ENCODE data around the gene COQ10B.
A peak's percentile ranks its signal among the peaks of the same experiment; 100 is the strongest.
"Not testable (repeated sequence)": the region's sequence is repeated elsewhere in the genome, so short reads cannot be mapped to it uniquely, and the experiment has no call there.

Gene COQ10B

DNA sequence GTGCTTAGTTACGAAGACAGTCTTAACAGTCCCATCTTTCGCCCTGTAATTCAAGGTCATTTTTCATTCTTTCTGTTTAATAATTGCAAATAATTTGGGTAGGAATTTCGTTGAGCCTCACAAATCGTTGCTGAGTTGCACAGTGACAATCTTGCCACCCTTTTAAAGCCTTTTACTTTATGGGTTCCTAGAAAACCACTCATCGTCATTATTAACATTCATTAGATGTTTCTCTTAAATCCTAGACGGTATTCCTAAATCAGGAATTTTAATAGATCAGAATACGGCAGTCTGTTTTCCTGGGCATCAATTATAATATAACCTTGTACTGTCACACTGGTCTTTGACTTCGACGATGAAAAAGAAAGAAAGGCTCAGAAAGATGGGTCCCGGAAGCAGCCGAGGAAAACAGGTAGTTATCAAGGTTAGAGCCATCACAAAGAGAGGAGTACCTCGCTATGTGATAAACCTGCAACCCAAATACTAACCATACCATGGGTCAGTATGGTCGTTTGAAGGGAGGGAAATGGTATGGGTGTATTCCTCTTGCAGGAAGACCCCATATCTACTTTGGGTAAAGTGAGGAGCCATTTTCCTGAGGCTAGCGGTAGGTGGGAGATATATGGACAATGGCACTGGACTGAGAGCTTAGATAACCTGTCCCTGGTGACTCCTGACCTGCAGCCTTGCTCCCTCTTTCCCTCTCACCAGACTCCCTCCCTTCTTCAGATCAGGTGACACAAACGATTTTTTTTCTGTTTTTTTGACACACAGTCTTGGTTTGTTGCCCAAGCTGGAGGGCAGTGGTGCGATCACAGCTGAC, 17.5 kb upstream of the COQ10B start:
- Mint-ChIP-seq H3K36me3 (peaks cover 39% of the 10 kb centered on the region), H3K27ac (peak overlapping the region; percentile 99), H3K9me3 (no peaks in the 10 kb centered on the region), H3K4me3 (peak overlapping the region; percentile 87), H3K4me1 (peaks cover 42% of the 10 kb centered on the region)
- ATAC-seq (no peak), DNase-seq (ENCODE audit: low spot score in 2 of 2) (no peak)

- Mint-ChIP-seq H3K4me3 (no peak overlapping the region), H3K36me3 (peaks cover 25% of the 10 kb centered on the region), H3K9me3 (no peaks in the 10 kb centered on the region), H3K27ac (no peak overlapping the region), H3K4me1 (peaks cover 26% of the 10 kb centered on the region)
- DNase-seq (ENCODE audit: low spot score in 2 of 2) (no peak), ATAC-seq (no peak)
Observed at GRCh38 chr2:197437380-197437779, 16.0 kb upstream of the COQ10B start.

GRCh38 chr2:197442857-197443256, 10.5 kb upstream of the COQ10B start:
- H3K36me3 Mint-ChIP-seq, result no peaks in the 10 kb centered on the region
- H3K27ac Mint-ChIP-seq, result no peak overlapping the region
- no peaks in the 10 kb centered on the region for H3K4me1 Mint-ChIP-seq
- no peak overlapping the region for H3K4me3 Mint-ChIP-seq
- no peak for DNase-seq (ENCODE audit: low spot score in 2 of 2)
- no peak for ATAC-seq
- no peaks in the 10 kb centered on the region for H3K9me3 Mint-ChIP-seq

DNA sequence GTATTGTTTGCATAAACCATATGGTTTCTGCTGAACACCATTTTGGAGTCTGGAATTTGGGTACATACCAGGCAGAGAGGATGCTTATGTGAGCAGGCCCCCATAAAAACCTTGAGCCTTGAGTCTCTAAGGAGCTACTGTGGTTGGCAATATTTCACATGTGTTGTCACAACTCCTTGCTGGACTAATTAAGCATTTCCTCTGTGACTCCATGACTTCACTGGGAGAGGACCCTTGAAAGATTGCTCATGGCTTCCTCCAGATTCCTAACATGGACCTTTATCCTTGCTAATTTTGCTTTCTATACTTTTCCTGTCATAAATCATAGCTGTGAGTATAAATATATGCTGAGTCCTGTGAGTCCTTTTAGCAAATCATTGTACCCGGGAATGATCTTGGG, 7.6 kb upstream of the COQ10B start:
- DNase-seq (ENCODE audit: low spot score in 2 of 2), result no peak
- no peaks in the 10 kb centered on the region for H3K9me3 Mint-ChIP-seq
- no peak for ATAC-seq
- H3K27ac Mint-ChIP-seq, result no peak overlapping the region
- no peaks in the 10 kb centered on the region for H3K36me3 Mint-ChIP-seq
- no peak overlapping the region for H3K4me3 Mint-ChIP-seq
- H3K4me1 Mint-ChIP-seq, result no peaks in the 10 kb centered on the region

- no peak for DNase-seq (ENCODE audit: low spot score in 2 of 2)
- Mint-ChIP-seq H3K4me3 (no peak overlapping the region), H3K36me3 (no peaks in the 10 kb centered on the region), H3K27ac (no peak overlapping the region), H3K9me3 (no peaks in the 10 kb centered on the region), H3K4me1 (no peaks in the 10 kb centered on the region)
- ATAC-seq, result no peak
Observed at GRCh38 chr2:197446844-197447243, 6.5 kb upstream of the COQ10B start.

GRCh38 chr2:197450465-197450864, 2.9 kb upstream of the COQ10B start:
- Mint-ChIP-seq H3K36me3 (peaks cover 20% of the 10 kb centered on the region), H3K4me3 (no peak overlapping the region), H3K4me1 (peaks cover 23% of the 10 kb centered on the region), H3K9me3 (no peaks in the 10 kb centered on the region), H3K27ac (no peak overlapping the region)
- DNase-seq (ENCODE audit: low spot score in 2 of 2) (no peak), ATAC-seq (no peak)

DNA sequence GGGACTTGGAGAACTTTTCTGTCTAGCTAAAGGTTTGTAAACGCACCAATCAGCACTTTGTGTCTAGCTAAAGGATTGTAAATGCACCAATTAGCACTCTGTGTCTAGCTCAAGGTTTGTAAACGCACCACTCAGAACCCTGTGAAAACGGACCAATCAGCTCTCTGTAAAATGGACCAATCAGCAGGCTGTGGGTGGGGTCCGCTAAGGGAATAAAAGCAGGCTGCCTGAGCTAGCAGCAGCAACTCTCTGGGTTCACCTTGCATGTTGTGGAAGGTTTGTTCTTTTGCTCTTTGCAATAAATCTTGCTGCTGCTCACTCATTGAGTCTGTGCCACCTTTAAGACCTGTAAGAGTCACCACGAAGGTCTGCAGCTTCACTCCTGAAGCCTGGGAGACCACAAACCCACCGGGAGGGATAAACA, 2.4 kb upstream of the COQ10B start:
- not testable (repeated sequence) for DNase-seq (ENCODE audit: low spot score in 2 of 2); H3K9me3 Mint-ChIP-seq; H3K27ac Mint-ChIP-seq; H3K4me3 Mint-ChIP-seq; ATAC-seq
- peaks cover 25% of the 10 kb centered on the region for H3K36me3 Mint-ChIP-seq
- H3K4me1 Mint-ChIP-seq, result peaks cover 28% of the 10 kb centered on the region

GRCh38 chr2:197452754-197453122, 614 bp upstream of the COQ10B start:
- peaks cover 41% of the 10 kb centered on the region for H3K4me1 Mint-ChIP-seq
- H3K9me3 Mint-ChIP-seq, result no peaks in the 10 kb centered on the region
- DNase-seq (ENCODE audit: low spot score in 2 of 2) (no peak), ATAC-seq (no peak)
- H3K27ac Mint-ChIP-seq, result peak overlapping the region; percentile 100
- peaks cover 29% of the 10 kb centered on the region for H3K36me3 Mint-ChIP-seq
- H3K4me3 Mint-ChIP-seq, result peak overlapping the region; percentile 97

DNA sequence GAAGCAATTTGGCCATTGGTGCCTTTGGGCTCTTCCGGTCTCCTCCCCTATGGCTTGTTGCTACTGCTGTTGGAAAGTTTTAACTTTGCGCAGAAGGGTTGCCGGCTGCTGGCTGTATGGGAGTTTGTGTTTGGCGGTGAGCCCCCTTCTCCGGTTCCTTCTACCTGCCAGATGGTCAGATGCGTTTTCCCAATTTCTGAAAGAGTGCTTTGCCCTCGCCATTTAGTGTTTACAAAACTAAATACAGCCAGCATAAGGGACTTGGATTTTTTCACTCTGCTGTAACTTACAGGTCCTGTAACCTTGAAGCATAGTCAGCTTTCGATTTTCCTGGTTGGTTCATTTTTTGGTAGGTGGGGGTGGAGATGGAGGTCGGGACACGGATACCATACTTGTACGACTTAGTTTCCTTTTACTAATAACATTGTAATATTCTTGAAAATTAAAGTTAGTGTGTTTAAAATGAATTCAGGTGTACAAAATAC, 604 bp downstream of the COQ10B start:
- Mint-ChIP-seq H3K4me1 (peaks cover 53% of the 10 kb centered on the region), H3K9me3 (no peaks in the 10 kb centered on the region), H3K27ac (peak overlapping the region; percentile 100), H3K4me3 (peak overlapping the region; percentile 97), H3K36me3 (peaks cover 34% of the 10 kb centered on the region)
- ATAC-seq (peak; percentile 80), DNase-seq (ENCODE audit: low spot score in 2 of 2) (no peak)

DNA sequence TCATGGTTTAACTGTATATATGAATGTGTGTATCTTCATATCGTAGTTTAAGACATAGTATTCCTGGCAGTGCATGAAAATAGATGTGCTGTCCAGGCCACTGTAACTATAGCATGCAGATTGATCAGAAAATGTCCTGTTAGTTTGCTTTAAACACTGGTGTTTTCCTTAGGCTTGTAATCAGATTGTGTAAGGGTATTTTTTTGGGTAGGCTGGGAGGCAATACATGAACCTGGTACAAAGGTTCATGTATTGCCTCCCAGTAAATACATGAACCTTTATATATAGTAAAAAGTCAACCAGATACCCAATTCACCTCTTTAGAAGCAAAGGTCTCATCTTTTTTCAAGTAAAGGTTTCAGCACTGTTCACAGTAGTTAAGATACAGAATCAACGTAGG, 1.6 kb downstream of the COQ10B start:
- Mint-ChIP-seq H3K4me3 (peak overlapping the region; percentile 97), H3K36me3 (peaks cover 43% of the 10 kb centered on the region), H3K27ac (peak overlapping the region; percentile 100), H3K4me1 (peaks cover 57% of the 10 kb centered on the region), H3K9me3 (no peaks in the 10 kb centered on the region)
- no peak for DNase-seq (ENCODE audit: low spot score in 2 of 2)
- ATAC-seq, result no peak

DNA sequence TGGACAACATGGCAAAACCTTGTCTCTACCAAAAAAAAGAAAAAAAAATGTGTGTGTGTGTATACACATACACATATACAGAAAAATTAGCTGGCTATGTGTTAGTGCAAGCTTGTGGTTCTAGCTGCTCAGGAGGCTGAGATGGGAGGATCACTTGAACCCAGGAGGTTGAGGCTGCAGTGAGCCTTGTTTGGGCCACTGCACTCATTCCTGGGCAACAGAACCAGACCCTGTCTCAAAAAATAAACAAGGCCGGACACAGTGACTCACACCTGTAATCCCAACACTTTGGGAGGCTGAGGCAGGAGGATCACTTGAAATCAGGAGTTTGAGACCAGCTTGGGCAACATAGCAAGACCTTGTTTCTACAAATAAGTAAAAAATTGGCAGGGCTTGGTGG, 2.1 kb downstream of the COQ10B start:
- H3K36me3 Mint-ChIP-seq, result peaks cover 48% of the 10 kb centered on the region
- ATAC-seq, result no peak
- H3K4me3 Mint-ChIP-seq, result peak overlapping the region; percentile 97
- peak overlapping the region; percentile 70 for H3K27ac Mint-ChIP-seq
- DNase-seq (ENCODE audit: low spot score in 2 of 2), result no peak
- peaks cover 57% of the 10 kb centered on the region for H3K4me1 Mint-ChIP-seq
- H3K9me3 Mint-ChIP-seq, result no peaks in the 10 kb centered on the region

- H3K27ac Mint-ChIP-seq, result no peak overlapping the region
- ATAC-seq (no peak), DNase-seq (ENCODE audit: low spot score in 2 of 2) (no peak)
- H3K4me1 Mint-ChIP-seq, result peaks cover 33% of the 10 kb centered on the region
- H3K9me3 Mint-ChIP-seq, result no peaks in the 10 kb centered on the region
- peaks cover 79% of the 10 kb centered on the region for H3K36me3 Mint-ChIP-seq
- no peak overlapping the region for H3K4me3 Mint-ChIP-seq
Observed at GRCh38 chr2:197460649-197461048, 7.3 kb downstream of the COQ10B start.

DNA sequence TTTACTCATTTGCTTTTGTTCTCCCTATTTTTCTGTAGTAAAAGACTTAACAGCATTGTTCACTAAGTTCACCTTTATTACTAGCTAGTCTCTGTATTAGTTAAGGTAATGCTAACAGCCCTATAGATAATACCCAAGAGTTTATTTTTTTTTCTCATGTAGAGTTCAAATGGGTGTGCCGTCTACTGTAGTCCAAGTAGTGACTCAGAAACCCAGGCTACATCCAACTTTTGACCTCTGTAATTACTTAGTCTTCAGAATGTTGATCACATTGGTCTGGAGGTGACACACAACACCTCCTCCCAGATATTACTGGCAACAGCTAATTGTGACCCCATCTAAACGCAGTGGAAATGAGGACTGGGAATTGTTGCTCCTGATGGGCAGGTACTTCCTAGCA, 7.7 kb downstream of the COQ10B start:
- peaks cover 29% of the 10 kb centered on the region for H3K4me1 Mint-ChIP-seq
- no peaks in the 10 kb centered on the region for H3K9me3 Mint-ChIP-seq
- ATAC-seq (no peak), DNase-seq (ENCODE audit: low spot score in 2 of 2) (no peak)
- H3K27ac Mint-ChIP-seq, result no peak overlapping the region
- peaks cover 79% of the 10 kb centered on the region for H3K36me3 Mint-ChIP-seq
- no peak overlapping the region for H3K4me3 Mint-ChIP-seq

- H3K36me3 Mint-ChIP-seq, result peaks cover 100% of the 10 kb centered on the region
- no peak for ATAC-seq
Observed at GRCh38 chr2:197464175-197464574, 10.8 kb downstream of the COQ10B start.

DNA sequence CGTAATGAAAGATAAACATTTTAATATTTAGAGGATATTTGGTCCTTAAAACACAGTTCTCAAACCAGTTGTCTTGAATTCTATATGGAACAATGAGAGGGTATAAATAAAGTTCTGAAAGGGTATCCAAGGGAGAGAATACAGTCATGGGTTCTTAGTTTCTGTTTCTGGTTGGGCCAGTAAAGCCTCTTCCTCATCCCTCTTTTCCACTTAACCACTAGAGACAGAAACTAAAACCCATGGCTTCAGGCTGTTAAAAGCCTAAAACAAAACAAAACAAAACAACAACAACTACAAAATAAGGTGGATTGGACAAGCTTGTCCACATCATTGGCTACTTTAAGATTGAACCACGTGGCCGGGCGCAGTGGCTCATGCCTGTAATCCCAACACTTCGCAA, 18.8 kb downstream of the COQ10B start:
- Mint-ChIP-seq H3K4me3 (no peak overlapping the region), H3K36me3 (peaks cover 99% of the 10 kb centered on the region), H3K27ac (peak overlapping the region; percentile 38), H3K9me3 (no peaks in the 10 kb centered on the region), H3K4me1 (peaks cover 6% of the 10 kb centered on the region)
- no peak for ATAC-seq
- DNase-seq (ENCODE audit: low spot score in 2 of 2), result no peak

More at GRCh38 chr2:197464175-197464574, 10.8 kb downstream of the COQ10B start:
- no peak overlapping the region for H3K27ac Mint-ChIP-seq
- H3K4me3 Mint-ChIP-seq, result no peak overlapping the region
- H3K9me3 Mint-ChIP-seq, result no peaks in the 10 kb centered on the region
- peaks cover 2% of the 10 kb centered on the region for H3K4me1 Mint-ChIP-seq
- no peak for DNase-seq (ENCODE audit: low spot score in 2 of 2)

- H3K36me3 Mint-ChIP-seq, result peaks cover 79% of the 10 kb centered on the region
- no peak overlapping the region for H3K4me3 Mint-ChIP-seq
- DNase-seq (ENCODE audit: low spot score in 2 of 2) (no peak), ATAC-seq (no peak)
- no peaks in the 10 kb centered on the region for H3K9me3 Mint-ChIP-seq
- peak overlapping the region; percentile 82 for H3K27ac Mint-ChIP-seq
- peaks cover 10% of the 10 kb centered on the region for H3K4me1 Mint-ChIP-seq
Observed at GRCh38 chr2:197477797-197478196, 24.4 kb downstream of the COQ10B start.

Data from stimulated activated effector memory CD8-positive, alpha-beta T cell treated with anti-CD3 and anti-CD28 coated beads, Interleukin-12 subunit alpha, Interleukin-12 subunit beta, amount 100 ng/mL, for 72 hours (primary cell).